ENCODE measurements around the gene ANTKMT.

The ANTKMT gene

GRCh38 chr16:714079-714478 lies 6.9 kb upstream of the ANTKMT start:
- no peak for TF ChIP-seq CTCF (conservative IDR thresholded peaks at IDR 0.05; ENCODE audit: low read length)
- DNase-seq (ENCODE audit: low read depth) = no peak
- H3K4me3 ChIP-seq (ENCODE audit: low read length) = no peak overlapping the region

- peak within 1 kb of the TSS; percentile 58 for H3K4me3 ChIP-seq (ENCODE audit: low read length)
- TF ChIP-seq CTCF (conservative IDR thresholded peaks at IDR 0.05; ENCODE audit: low read length) = no peak
- peak; percentile 82 for DNase-seq (ENCODE audit: low read depth)
Observed at GRCh38 chr16:714558-715476, 6.1 kb upstream of the ANTKMT start, which contains the start of gene METRN. Gene METRN, plus strand, starts transcription at chr16:715118. Its CDS starts 172 bp downstream, at chr16:715290.

- TF ChIP-seq CTCF (conservative IDR thresholded peaks at IDR 0.05; ENCODE audit: low read length) = no peak
- DNase-seq (ENCODE audit: low read depth) = no peak
- peak overlapping the region; percentile 58 for H3K4me3 ChIP-seq (ENCODE audit: low read length)
Observed at GRCh38 chr16:715477-716199, 5.3 kb upstream of the ANTKMT start.

- DNase-seq (ENCODE audit: low read depth) = peak; percentile 38
- H3K4me3 ChIP-seq (ENCODE audit: low read length) = peak overlapping the region; percentile 58
- no peak for TF ChIP-seq CTCF (conservative IDR thresholded peaks at IDR 0.05; ENCODE audit: low read length)
Observed at GRCh38 chr16:716200-716568, 4.8 kb upstream of the ANTKMT start.

GRCh38 chr16:716768-717325 lies 4.1 kb upstream of the ANTKMT start:
- no peak overlapping the region for H3K4me3 ChIP-seq (ENCODE audit: low read length)
- no peak for TF ChIP-seq CTCF (conservative IDR thresholded peaks at IDR 0.05; ENCODE audit: low read length)
- no peak for DNase-seq (ENCODE audit: low read depth)

GRCh38 chr16:717450-718245 lies 3.3 kb upstream of the ANTKMT start:
- no peak for TF ChIP-seq CTCF (conservative IDR thresholded peaks at IDR 0.05; ENCODE audit: low read length)
- no peak for DNase-seq (ENCODE audit: low read depth)
- no peak overlapping the region for H3K4me3 ChIP-seq (ENCODE audit: low read length)
